NCI-H748 treated with DMSO at 0.1 percent for 48 hours (cell line): ENCODE data around the gene BNC2.
A peak's percentile ranks its signal among the peaks of the same experiment; 100 is the strongest.

ENCODE experiments used
- DNase-seq: peaks from one replicate; lab custom pipeline; 2025; lab: John Stamatoyannopoulos, UW

Gene BNC2

GRCh38 chr9:16628413-16628812 is 242.1 kb downstream of the BNC2 start:
- no peak for DNase-seq

GRCh38 chr9:16627967-16628366 is 242.5 kb downstream of the BNC2 start:
- DNase-seq = no peak

DNA sequence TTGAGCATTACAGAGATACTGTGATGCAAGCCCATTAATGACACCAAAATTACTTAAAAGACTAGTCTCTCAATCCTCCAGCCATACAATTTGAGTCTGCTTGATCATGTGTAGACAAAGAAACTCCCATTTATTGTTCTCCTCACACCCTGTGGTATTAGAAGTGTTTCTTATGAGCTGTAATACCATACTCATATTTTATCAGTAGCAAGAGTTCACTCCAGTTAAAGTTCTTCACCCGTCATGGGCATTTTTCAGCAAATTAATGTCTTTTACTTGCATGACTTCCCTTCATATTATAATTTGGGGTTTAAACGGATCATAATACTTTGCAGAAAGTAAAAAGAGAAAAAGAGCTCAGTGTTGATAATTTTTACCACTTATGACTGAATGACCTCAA is 242.9 kb downstream of the BNC2 start:
- DNase-seq = no peak

DNA sequence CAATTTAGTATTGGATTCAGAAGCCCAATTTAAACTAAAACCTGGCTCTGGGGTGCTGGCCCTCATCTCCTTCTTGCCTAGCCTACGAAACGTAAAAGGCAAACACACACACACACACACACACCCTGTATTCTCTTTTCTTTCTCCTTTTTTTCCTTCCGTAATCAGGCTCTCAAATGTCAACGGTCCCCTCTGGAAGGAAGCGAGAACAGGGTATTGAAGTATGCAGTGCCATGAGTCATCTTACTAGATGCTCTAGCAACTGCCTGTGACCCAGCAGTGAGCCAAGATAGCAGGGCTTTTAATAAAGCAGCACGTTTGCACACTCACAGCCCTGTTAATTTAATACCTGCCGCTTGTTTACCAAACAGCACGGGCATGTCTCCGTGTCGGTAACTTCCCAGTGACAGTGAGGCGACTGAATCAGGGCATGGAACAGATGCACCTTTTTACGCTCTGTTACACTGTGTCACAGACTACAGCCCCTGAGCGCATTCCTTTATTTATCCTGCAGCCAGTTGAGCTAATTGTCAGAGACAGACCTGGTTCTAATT is 243.8 kb downstream of the BNC2 start:
- DNase-seq = peak; percentile 69

DNA sequence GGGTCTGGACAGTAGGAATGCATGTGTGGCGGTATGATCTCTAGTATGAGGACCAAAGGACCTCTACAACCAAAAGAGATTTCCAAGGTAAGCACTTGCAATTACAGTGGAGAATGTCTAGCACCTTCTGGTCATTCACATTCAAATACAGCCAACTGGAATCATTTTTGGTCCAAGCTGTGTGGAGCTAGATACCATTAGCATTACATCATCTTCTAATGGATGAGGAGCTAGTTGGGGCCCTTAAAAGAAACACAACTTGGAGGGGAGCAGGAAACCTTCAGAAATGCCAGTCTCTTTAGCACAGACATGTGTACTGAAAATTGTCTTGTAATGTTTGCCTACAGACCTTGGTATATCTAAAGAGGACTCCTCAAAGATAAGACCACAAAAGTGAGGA is 244.7 kb downstream of the BNC2 start:
- DNase-seq = no peak

GRCh38 chr9:16625161-16625631 is 245.3 kb downstream of the BNC2 start:
- DNase-seq = no peak

DNA sequence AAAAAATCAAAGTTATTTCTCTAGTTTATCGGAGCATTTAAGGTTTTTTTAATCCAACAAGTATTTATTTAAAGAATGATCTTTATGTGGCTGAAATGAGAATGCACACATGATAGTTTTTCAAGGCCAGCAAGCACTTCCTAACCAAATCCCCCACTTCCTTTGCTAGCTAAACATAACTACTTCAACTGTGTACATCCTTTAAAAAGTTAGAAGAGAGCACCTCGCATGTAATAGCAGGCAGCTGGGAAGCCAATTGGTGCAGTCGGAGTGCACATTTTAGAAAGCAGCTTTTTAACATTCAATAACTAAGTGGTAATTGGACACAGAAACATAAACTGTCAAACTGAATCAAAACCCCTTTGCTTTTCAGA is 245.7 kb downstream of the BNC2 start:
- no peak for DNase-seq

DNA sequence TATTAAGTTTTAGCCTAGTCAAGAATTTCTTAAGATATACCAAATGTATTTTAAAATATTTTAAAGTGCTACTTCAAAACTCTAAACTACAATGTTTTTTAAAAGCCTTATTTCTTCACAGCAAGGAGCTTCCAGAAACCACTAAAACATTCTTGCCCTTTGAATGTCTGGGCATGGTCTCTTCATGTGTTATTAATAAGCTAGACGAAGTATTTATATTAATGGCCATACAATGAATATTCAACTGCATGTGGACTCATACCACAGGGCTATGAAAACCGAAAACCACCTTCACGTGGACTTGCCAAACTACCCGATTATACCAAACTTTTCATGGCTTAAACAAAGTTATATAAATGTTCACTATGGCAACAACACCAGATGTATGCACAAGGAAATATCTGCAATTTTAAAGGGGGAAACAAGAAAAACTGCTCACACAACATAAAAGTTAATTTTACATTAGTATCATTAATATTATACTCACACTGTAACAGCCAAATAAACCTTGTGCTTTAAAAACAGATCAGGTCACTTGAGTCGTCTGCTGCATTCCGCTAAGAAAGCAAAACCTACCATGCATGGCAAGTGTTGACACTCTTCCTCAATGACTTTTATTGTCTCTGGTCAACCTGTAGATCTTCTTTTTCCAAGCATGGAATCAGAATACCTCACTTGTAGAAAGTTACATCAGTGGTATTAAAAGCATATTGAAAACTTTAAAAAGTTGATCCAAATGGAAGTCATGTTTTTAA is 246.3 kb downstream of the BNC2 start:
- DNase-seq = no peak

DNA sequence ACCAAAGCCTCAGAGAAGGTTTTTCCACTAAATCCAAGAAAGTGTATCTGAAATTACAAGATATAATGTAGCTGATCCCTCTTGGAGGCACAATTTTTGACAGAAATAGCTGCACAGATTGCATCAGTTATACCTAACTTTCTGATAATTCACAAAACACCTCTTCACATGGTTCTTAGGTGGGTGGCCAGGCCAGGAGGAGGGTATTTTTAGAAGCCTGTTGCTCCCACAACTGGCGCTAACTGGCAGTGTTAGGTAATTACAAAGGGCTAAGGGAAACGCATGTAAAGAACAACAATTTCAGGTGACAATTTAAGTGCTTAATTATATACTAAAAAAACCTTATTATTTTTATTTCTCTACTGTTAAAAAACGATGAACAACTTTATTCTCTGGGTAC is 247.9 kb downstream of the BNC2 start:
- no peak for DNase-seq

- DNase-seq = no peak
These were observed 250.5 kb downstream of the BNC2 start for GRCh38 chr9:16619914-16620520.

- no peak for DNase-seq
These were observed 251.1 kb downstream of the BNC2 start for GRCh38 chr9:16619402-16619801.

GRCh38 chr9:16618524-16618923 is 251.9 kb downstream of the BNC2 start:
- no peak for DNase-seq

- DNase-seq = no peak
These were observed 253.8 kb downstream of the BNC2 start for GRCh38 chr9:16616686-16617085.

- DNase-seq = no peak
These were observed 255.0 kb downstream of the BNC2 start for GRCh38 chr9:16615451-16615850.

DNA sequence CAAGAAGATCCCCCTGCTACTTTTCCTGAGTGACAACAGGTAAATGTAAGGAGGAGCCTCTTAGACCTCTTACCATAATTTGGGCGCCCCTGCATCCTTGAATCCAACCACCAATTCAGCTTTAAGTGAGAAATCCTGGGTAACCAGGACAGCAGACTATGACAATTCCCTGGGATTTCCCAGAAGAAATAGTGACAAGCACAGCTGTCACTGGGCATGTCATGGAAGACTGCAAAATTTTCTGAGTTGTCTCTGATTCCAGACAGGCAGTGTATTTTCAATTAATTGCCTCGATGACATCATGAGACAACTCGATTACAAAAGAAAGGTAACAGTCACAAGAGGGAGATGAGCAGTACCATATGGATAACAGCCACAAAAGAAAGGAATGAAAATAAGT is 256.9 kb downstream of the BNC2 start:
- no peak for DNase-seq

DNA sequence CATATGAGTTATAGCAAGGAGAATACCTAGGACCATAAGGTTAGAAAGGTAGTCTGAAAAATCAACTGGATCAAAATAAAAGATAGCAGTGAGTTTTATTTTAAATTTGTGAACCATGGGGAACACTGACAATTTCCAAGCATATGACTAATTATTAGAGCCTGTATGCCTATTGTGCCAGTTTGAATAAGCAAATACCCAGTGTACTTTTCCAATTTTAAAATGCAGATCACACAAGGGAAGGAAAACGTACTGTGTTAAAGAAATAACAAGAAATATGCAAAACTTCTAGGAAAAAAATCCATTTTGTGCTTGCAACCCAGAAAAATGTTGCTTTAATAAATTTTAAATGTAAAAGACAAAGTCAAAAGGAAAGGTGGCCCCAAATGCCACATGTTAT is 257.4 kb downstream of the BNC2 start:
- DNase-seq = no peak

DNA sequence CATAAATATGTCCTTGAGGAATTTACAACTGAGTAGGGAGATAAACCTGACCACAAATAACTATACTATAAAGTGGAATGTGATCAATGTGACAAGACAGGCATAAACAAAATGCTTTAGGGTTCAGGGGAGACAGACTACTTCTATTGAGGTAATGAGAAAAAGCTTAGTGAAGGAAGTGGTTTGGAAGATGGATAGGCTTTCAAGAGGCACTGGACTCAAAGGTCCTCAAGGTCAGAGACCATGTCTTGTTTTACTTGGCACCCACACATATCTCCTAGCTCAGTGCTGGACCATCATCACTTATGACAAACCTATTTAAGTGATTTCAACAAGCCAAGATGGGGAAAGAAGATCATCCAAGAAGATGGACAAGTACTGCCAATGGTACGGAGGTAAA is 257.8 kb downstream of the BNC2 start:
- DNase-seq = no peak

GRCh38 chr9:16611983-16612382 is 258.5 kb downstream of the BNC2 start:
- DNase-seq = no peak

- no peak for DNase-seq
These were observed 259.5 kb downstream of the BNC2 start for GRCh38 chr9:16611001-16611400.

DNA sequence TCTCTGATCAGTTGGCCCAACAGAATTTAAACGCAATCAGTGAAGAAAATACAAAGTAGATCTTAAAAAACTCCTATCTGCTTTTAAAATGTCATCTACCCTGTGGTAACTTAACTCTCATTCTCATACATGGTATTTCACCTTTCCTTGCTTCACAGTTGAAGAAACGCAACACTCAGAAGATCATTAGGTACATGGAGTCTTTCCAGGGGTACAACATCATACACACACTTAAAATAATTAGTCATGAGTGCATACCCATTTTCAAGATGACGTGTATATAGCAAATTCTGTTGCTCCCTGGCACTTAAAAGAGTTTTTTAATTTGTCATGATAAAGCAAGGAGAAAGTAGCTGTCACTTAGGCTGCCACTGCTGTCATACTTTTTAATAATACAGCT is 259.9 kb downstream of the BNC2 start:
- no peak for DNase-seq

DNA sequence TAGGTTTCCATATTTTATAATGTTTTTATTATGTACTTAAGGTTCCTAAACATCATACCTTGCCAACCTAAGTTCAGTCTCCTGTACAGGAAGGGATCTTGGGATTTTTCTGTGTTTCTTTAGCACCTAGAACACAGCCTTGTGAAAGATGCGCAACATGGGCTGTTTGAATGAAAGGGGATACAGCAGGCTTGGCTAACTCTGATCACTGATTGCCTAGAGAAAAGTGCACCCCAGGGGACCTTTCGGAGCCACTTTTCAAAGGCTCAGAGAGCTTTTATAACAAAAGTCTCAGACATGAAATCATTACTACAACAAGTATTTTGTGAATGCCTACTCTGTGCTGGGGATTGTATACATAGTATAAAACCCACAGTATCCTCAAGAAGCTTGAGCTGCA is 261.6 kb downstream of the BNC2 start:
- no peak for DNase-seq

DNA sequence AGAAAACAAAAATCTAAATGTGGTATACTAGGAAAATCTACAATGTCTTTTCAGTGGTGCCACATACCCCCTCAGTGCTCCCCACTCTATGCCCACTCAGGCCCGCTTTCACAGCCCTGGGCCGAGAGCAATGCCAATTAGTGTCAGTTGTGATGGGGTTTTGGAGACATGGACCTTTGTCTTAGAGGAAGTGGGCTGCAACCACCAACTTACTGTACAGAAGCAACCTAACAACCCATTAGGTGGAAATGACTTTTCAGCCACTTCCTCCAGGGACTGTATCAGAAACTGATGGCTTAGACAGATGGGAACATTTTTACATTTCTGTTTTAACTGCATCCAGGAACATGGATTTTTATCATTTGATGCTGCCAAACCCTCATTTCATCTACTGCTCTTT is 268.0 kb downstream of the BNC2 start:
- DNase-seq = no peak

DNA sequence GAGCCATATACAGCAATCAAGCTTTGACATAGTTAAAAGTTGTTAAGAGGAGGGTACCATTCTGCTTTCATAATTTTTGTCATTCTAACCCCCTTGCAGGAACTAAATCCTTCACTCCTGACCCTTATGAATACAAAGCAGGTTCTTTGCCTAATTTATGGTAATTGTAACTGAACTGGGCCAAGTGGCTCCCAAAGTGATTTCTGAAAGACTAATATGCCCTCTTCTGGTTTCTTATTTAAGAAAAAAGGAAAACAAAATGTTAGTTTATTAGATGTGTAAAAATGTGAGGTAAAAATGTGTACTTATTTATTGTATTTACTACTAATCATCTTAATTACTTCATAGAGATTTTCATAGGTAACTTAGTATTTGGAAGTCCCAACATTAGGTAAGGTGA is 268.5 kb downstream of the BNC2 start:
- no peak for DNase-seq

GRCh38 chr9:16598316-16598715 is 272.2 kb downstream of the BNC2 start:
- DNase-seq = no peak
